ENCODE results near the gene STUM. TPM values are rescaled to one million over a fixed set of nuclear protein-coding genes. Genes with fewer than 3 reads are reported as not detected.
A peak's percentile ranks its signal among the peaks of the same experiment; 100 is the strongest.
"Not testable (repeated sequence)": the region's sequence is repeated elsewhere in the genome, so short reads cannot be mapped to it uniquely, and the experiment has no call there.

STUM gene
- total RNA-seq, 2 donors from 2014 or later = 1.3 to 1.6 TPM

- 42 to 45% methylated on average over 18 of the region's 18 CpGs for WGBS, 2 donors
- Histone ChIP-seq H3K4me1 (no peaks in the 10 kb centered on the region), H3K27ac (no peak overlapping the region), H3K27me3 (no peaks in the 10 kb centered on the region), H3K9me3 (no peaks in the 10 kb centered on the region), H3K4me3 (no peak overlapping the region), H3K36me3 (replicated peaks in 1 of 2; ENCODE audit: insufficient read depth in 1 of 2, low read depth in 2 of 2) (no peaks in the 10 kb centered on the region)
- DNase-seq (peak; percentile 74 to 81 (median 76)), ATAC-seq (peak; percentile 61)
- intact Hi-C loops (cut with DNase I) = loop anchor here (10.0 kb wide), 1 partner anchor 184 kb away; no protein-coding TSS in a partner anchor
- no peak for TF ChIP-seq POLR2A (IDR thresholded peaks at IDR 0.05)
- TF ChIP-seq, protein P1, sequence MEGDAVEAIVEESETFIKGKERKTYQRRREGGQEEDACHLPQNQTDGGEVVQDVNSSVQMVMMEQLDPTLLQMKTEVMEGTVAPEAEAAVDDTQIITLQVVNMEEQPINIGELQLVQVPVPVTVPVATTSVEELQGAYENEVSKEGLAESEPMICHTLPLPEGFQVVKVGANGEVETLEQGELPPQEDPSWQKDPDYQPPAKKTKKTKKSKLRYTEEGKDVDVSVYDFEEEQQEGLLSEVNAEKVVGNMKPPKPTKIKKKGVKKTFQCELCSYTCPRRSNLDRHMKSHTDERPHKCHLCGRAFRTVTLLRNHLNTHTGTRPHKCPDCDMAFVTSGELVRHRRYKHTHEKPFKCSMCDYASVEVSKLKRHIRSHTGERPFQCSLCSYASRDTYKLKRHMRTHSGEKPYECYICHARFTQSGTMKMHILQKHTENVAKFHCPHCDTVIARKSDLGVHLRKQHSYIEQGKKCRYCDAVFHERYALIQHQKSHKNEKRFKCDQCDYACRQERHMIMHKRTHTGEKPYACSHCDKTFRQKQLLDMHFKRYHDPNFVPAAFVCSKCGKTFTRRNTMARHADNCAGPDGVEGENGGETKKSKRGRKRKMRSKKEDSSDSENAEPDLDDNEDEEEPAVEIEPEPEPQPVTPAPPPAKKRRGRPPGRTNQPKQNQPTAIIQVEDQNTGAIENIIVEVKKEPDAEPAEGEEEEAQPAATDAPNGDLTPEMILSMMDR (IDR thresholded peaks at IDR 0.05) = peak; percentile 67 to 91 (median 74)
These were observed 60.3 kb downstream of the STUM start for GRCh38 chr1:226608699-226609505.

- no peak overlapping the region for H3K4me3 ChIP-seq
- no peaks in the 10 kb centered on the region for H3K27me3 ChIP-seq
- ATAC-seq = peak; percentile 33
- intact Hi-C loops (cut with DNase I) = loop anchor here (10.0 kb wide), 1 partner anchor 185 kb away; no protein-coding TSS in a partner anchor
- H3K27ac ChIP-seq = no peak overlapping the region
- TF ChIP-seq, protein P1 (IDR thresholded peaks at IDR 0.05) = no peak
- no peak for TF ChIP-seq POLR2A (IDR thresholded peaks at IDR 0.05)
- H3K36me3 ChIP-seq (replicated peaks in 1 of 2; ENCODE audit: insufficient read depth in 1 of 2, low read depth in 2 of 2) = no peaks in the 10 kb centered on the region
- H3K9me3 ChIP-seq = no peaks in the 10 kb centered on the region
- DNase-seq = peak in 2 of 4 donors; percentile 26 to 48
- 83 to 85% methylated on average over 9 of the region's 11 CpGs for WGBS, 2 donors
- no peaks in the 10 kb centered on the region for H3K4me1 ChIP-seq
These were observed 61.4 kb downstream of the STUM start for GRCh38 chr1:226609836-226610455.

GRCh38 chr1:226610671-226611070, 62.1 kb downstream of the STUM start:
- no peak overlapping the region for H3K4me3 ChIP-seq
- DNase-seq = no peak

DNA sequence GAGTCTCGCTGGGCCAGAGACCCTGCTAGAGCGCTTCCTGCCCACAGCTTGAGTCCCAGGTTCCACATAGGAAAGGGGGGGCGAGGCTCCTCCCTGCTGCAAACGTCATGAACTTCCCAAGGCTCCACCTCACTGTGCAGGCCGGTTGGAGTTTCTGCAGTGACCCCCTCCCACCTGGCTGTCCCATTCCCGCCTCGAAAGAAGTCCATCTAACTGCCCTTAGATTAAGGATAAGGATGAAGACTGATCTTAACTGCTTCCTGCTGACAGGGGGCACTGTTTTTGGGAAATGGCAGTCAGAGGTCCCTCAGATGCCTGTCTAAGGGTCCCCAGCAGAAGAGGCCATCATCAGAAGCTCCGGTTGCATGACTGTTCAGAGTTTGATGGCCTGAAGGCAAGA, 62.7 kb downstream of the STUM start:
- Histone ChIP-seq H3K9me3 (no peaks in the 10 kb centered on the region), H3K4me1 (no peaks in the 10 kb centered on the region), H3K27me3 (no peaks in the 10 kb centered on the region), H3K27ac (no peak overlapping the region), H3K36me3 (replicated peaks in 1 of 2; ENCODE audit: insufficient read depth in 1 of 2, low read depth in 2 of 2) (no peaks in the 10 kb centered on the region), H3K4me3 (no peak overlapping the region)
- DNase-seq (no peak), ATAC-seq (no peak)
- TF ChIP-seq, protein P1 (IDR thresholded peaks at IDR 0.05) = no peak
- TF ChIP-seq POLR2A (IDR thresholded peaks at IDR 0.05) = no peak
- WGBS, 2 donors = 54 to 62% methylated on average over 8 of the region's 8 CpGs
- intact Hi-C loops (cut with DNase I) = no loop called here

More at GRCh38 chr1:226610671-226611070, 62.1 kb downstream of the STUM start:
- Histone ChIP-seq H3K4me1 (no peaks in the 10 kb centered on the region), H3K9me3 (no peaks in the 10 kb centered on the region), H3K27me3 (no peaks in the 10 kb centered on the region), H3K36me3 (replicated peaks in 1 of 2; ENCODE audit: insufficient read depth in 1 of 2, low read depth in 2 of 2) (no peaks in the 10 kb centered on the region), H3K27ac (no peak overlapping the region)
- TF ChIP-seq, protein P1 (IDR thresholded peaks at IDR 0.05) = no peak
- TF ChIP-seq POLR2A (IDR thresholded peaks at IDR 0.05) = no peak
- no peak for ATAC-seq
- intact Hi-C loops (cut with DNase I) = no loop called here
- WGBS, 2 donors = 71 to 75% methylated on average over 7 of the region's 7 CpGs

GRCh38 chr1:226611980-226612379, 63.4 kb downstream of the STUM start:
- H3K9me3 ChIP-seq; H3K4me1 ChIP-seq; intact Hi-C loops (cut with DNase I); DNase-seq; H3K36me3 ChIP-seq (replicated peaks in 1 of 2; ENCODE audit: insufficient read depth in 1 of 2, low read depth in 2 of 2); H3K27me3 ChIP-seq; ATAC-seq; H3K4me3 ChIP-seq; H3K27ac ChIP-seq: not testable (repeated sequence)
- WGBS, 2 donors = 78 to 82% methylated on average over 6 of the region's 6 CpGs
